ENCODE measurements around the gene CFAP20.

The CFAP20 gene

DNA sequence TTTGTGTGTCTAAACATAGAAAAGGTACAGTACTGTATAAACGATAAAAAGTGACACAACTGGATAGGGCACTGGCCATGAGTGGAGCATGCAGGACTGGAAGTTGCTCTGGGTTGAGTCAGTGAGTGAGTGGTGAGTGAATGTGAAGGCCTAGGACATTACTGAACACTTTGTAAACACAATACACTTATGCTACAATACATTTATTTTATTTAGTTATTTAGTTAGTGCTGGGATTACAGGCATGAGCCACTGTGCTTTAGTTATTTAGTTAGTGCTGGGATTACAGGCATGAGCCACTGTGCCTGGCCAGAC lies 4.6 kb downstream of the CFAP20 start:
- DNase-seq (ENCODE audit: low read depth), result no peak

GRCh38 chr16:58123896-58124600 lies 5.1 kb downstream of the CFAP20 start:
- no peak for DNase-seq (ENCODE audit: low read depth)

DNA sequence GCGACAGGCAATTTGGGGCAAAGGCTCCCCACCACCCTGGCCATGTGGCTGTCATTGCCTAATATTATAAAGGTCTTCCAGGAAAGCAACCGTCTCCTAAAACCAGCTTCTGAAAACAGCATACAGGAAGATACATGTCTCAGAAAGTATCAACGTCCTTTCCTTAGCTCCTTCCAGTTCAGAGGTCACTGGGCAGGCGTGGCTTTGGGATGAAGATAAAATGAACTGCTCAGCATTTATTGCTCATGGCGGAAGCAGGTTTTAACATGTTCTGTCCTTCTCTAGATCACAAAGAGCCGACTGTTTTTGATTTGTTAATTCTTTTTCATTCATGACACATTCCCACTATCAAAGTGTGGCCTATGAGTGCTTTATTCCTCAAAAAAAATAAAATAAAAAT lies 8.0 kb downstream of the CFAP20 start:
- no peak for DNase-seq (ENCODE audit: low read depth)

DNA sequence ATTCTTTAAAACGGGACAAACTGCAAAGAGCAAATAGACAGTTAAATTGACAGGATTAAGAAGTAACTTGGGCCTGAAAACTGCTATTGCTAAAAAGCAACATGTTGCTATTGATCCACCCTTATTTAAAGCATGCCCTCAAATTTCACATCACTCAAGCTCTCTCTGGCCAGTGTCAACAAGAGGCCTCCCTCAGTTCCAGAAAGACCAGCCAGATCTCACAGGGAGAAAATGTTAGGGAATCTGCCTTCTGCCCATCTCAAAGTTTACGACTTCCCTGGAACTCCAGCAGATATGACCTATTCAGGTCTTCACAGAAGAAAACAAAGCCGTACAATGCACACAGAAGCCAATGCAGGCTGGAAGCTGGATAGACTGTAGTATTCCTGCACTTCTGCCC lies 8.9 kb downstream of the CFAP20 start:
- DNase-seq (ENCODE audit: low read depth), result no peak

- no peak for DNase-seq (ENCODE audit: low read depth)
Observed at GRCh38 chr16:58119509-58119845, 9.7 kb downstream of the CFAP20 start.

DNA sequence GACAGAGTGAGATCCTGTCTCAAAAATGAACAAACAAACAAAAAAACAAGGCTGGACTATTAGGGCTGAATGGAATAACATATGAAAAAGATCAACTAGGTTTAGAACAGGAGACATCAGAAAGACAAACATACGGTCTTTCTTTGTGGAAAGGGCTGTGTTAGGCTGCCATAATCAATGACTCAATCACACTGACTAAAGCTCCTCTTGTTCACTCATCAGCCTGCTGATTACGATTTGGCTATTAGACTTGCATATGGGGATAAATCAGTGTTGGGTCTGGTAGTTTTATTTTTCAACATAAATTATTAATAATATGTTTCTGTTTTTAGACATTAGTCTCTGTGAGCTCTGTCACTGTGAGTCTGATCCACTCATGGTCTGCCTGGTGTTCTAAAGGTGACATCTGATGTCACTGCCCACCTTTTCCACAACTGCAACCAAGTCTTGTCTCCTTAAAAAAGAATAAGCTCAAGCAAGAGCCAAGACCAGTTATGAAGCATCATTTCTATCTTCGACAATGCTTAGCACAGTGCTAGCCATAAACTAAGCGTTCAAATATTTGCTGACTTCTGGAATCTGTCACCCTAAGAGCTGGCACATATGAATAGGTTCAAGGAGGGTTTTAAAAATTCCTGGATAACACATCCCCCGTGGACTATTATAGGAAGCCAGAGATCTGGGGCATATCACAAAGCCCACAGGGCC lies 10.2 kb downstream of the CFAP20 start:
- no peak for DNase-seq (ENCODE audit: low read depth)

- DNase-seq (ENCODE audit: low read depth), result no peak
Observed at GRCh38 chr16:58116529-58116928, 12.7 kb downstream of the CFAP20 start.

- no peak for DNase-seq (ENCODE audit: low read depth)
Observed at GRCh38 chr16:58116081-58116480, 13.1 kb downstream of the CFAP20 start.

DNA sequence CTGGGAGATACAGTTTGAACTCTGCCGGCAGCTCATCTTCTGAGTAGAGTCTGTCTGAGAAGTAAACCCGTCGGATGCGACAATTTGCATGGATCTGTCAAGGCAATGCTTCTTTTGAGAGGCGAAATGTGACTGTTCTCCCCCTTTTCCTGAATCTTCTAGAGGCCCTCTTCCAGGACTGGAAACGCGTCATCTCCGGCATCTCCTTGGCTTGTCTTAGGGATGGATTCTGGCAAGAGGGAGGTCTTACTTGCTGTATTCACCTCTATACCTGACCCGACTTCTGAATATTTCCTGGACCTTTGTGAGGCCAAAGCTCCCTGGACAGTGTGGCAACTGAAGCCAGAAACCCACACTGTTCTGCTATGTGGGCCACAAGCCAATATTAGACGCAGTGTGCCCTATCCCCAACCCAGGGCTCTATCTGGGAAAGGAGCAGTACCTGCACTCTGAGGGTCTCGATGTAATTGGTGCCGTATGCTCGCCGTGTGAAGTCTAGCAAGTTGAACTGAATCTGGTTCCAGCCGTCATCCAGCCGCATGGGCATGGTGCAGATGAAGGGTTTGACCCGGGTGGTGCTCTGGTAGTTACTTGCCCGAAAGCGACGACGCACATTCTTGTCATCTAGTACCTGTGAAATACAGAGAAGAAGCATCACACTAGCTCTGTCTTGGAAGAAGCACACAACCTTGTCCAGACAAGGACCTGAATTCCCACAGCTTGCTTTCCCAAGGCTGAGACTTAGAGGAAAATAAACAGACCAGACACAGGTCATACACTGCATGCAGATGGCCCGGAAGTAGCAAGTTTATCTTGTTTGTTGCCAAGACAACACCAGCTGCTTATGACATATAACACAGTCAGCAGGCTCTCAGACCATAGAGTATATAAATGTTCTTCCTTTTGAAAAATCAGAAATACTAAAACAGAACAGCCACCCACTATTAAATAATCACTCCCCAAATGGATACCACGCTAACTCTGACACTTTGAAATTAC lies 14.1 kb downstream of the CFAP20 start:
- no peak for DNase-seq (ENCODE audit: low read depth)

GRCh38 chr16:58111302-58111627 lies 17.9 kb downstream of the CFAP20 start:
- no peak for DNase-seq (ENCODE audit: low read depth)

DNA sequence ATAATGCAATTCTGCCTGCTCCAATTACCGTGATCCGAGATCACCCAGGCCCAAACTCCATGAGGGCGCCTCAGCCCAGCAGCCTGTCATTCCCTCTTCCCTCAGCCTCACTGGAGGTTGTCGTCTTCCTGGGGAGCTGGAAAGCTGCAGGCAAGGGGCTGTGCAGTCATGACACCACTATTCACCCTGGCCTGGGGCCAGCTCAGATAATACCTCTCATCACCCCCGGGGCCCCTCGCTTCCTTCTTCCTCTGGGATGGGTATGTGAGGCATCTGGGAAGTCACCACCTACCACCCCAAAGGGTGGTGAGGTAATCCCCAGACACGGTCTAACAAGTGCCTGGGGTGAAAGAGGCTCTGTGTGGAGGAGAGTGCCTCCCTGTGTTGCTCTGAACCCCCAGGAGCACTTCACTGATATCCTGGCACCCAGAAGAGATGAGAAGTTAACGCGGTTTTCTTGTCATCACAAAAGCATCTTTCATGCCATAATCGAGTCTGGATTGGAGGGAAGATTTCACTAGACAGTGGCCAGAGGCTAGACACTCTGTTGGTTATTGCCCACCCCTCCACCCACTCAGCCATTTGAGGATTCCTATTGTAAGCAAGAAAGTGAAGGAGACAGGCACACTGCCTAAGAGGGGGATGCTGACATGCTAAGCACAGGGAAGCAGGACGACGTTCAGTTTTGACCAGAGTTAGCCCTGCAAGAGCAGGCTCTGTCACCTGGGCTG lies 18.4 kb downstream of the CFAP20 start:
- no peak for DNase-seq (ENCODE audit: low read depth)

GRCh38 chr16:58109881-58110280 lies 19.3 kb downstream of the CFAP20 start:
- DNase-seq (ENCODE audit: low read depth), result no peak

DNA sequence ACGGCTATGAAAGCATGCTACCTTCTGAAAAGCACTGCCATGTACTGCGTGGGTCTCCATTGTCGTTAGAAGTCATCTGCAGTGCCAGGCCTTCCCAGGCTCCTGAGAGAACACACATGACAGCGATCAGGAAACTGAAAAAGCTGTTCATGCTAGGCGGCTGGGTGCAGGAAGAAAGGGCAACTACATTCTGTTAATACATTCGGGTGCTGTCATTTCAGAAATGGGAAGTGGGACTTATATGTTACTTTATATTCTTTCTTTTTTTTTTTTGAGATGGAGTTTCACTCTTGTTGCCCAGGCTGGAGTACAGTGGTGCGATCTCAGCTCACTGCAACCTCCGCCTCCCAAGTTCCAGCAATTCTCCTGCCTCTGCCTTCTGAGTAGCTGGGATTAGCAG lies 19.9 kb downstream of the CFAP20 start:
- no peak for DNase-seq (ENCODE audit: low read depth)

GRCh38 chr16:58107709-58108108 lies 21.5 kb downstream of the CFAP20 start:
- no peak for DNase-seq (ENCODE audit: low read depth)

DNA sequence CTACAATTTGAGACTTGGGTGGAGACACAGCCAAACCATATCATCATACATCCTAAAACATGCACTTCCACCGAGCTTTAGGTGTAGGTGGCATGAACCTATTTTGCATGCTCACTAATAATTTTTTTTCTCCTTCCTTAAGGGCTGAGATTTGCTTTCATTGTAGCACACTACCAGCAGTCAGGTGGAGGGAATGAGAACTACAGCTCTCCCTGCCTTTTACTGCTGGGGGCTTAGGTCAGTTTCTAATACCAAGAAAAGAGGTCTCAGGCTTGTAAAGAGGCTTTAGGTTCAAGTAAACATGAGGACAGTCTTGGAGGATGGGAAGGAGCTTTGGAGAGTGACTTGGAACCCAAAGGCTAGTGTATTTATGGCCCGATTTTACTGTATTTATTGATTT lies 22.0 kb downstream of the CFAP20 start:
- DNase-seq (ENCODE audit: low read depth), result no peak

- DNase-seq (ENCODE audit: low read depth), result no peak
Observed at GRCh38 chr16:58105631-58106030, 23.6 kb downstream of the CFAP20 start.

DNA sequence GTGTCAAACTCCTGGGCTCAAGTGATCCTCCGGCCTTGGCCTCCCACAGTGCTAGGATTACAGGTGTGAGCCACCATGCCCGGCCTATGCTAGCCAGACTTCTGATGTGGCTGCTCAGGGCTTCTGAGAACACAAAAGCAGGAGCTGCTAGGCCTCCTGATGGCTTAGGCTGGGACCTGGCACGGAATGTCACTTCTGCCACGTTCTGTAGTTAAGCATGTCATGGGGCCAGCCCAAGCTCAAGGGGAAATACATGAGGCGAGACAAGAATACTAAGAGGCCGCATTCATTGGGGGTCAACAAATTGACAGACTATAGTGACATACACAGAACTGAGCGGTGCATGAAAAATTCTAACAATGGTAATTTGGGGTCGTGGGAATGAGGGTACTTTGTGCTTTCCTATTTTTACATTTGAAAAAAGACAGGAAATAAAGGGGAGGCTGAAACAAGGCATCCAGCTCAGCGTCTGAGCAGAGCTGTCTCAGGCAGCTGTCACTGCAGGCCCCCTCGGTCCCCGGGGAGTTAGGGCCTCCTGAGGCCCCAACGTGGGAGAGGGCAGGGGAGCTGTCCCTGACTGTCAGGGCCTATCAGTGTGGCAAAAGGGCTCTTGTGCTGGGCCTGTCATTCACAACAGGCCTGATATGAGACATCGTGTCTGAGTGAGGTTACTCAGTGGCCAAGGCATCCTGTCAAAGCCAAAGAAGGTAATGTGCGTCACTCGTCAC lies 26.4 kb downstream of the CFAP20 start:
- DNase-seq (ENCODE audit: low read depth), result no peak

DNA sequence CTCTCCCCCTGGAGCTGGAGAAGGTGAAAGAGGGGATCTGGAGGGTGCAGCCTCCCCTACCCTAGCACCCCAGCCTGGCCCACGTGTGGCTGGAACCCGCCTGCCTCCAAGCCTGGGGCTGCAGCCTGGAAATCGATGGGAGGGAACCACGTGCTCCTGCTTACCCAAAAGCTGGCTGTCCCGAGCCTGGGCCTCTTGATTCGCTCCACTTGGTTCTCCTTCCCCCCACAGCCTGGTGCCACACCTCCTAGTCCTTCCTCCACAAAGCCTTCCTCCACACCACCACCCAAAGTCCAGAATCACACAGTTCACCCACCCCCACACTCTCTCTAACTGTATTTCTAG lies 29.3 kb downstream of the CFAP20 start:
- no peak for DNase-seq (ENCODE audit: low read depth)

DNA sequence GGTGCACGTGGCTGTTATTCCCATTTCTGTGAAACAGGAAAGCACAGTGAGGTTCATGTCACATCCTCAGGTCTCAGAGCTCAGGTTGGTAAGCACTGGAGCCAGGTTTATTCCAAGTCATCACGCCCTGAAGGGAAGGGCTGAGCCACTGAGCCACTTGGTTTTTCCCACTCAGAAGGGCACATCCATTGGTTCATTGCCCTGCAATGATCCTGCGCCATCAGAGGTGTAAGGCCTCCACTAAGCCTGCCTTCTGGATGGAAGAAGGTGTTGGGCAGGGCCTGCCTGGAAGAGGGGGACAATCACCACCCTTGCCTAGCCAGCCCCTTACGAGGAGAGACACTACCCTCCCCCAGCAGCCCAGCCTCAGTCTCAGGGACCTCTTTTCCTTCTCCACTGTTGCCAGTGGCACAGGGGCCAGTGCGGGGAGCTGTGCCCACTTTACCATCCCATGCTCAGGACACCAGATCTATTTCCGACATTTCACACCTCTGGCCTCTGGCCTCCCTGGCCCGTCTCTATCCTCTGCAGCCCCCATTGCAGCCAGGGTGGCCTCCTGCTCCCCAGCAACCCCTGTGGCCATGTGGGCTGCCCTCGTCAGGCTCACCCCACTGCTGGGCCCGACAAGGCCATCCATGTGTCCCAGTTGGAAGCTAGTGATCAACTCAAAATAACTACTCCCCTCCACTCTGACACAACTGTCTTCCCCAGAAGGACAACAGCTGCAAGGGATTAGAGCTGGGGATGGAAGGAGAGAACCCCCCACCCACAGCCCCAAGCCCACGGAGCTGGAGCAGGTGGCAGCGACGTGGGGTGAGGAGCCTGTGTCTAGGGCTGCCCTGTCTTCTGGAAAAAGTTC lies 29.9 kb downstream of the CFAP20 start:
- no peak for DNase-seq (ENCODE audit: low read depth)

GRCh38 chr16:58098207-58099096 lies 30.7 kb downstream of the CFAP20 start:
- DNase-seq (ENCODE audit: low read depth), result no peak

All from T-helper 22 cell (primary cell).